Measurements from ENCODE around the gene ALDH1B1.

GRCh38 chr9:38417003-38417945, 24.8 kb downstream of the ALDH1B1 start:
- no peak for TF ChIP-seq POLR2A (IDR thresholded peaks at IDR 0.05)
- TF ChIP-seq EP300 (IDR thresholded peaks at IDR 0.05), result no peak
- peak in 1 of 5 experiments; percentile 14 for TF ChIP-seq CTCF (IDR thresholded peaks at IDR 0.05)

Measured in tibial nerve (tissue), 4 donors.